HepG2 (cell line): ENCODE results near the gene STN1. TPM values are rescaled to one million over a fixed set of nuclear protein-coding genes. Genes with fewer than 3 reads are reported as not detected.
A peak's percentile ranks its signal among the peaks of the same experiment; 100 is the strongest.

Experiments used
- CHCHD3 ChIP-seq: sonication (generic); formaldehyde crosslinking; IDR thresholded peaks from 2 replicates; pipeline ENCODE4 v1.8.0; 2022; ENCODE audit warnings: mild to moderate bottlenecking, missing genetic modification reagents, moderate library complexity
- DPF2 ChIP-seq: sonication (generic); formaldehyde crosslinking; IDR thresholded peaks from 2 replicates; pipeline ENCODE4 v1.4.0; 2020; ENCODE audit warnings: mild to moderate bottlenecking, low read depth, missing genetic modification reagents, borderline replicate concordance
- GPN1 ChIP-seq: sonication (generic); formaldehyde crosslinking; IDR thresholded peaks from 2 replicates; pipeline ENCODE4 v1.5.1; 2020; ENCODE audit warnings: missing genetic modification reagents, borderline replicate concordance
- LCORL ChIP-seq, 2 experiments: fragments of 450-650 bp in 1 of 2; sonication (generic) in 1 of 2; formaldehyde crosslinking in 1 of 2; IDR thresholded peaks; 2 replicates each; pipeline versions ENCODE4 v1.5.0 to v1.6.1; 2017 to 2020; ENCODE audit warnings: antibody characterized with exemption in 1 of 2, missing genetic modification reagents in 1 of 2
- NAIF1 ChIP-seq: sonication (generic); formaldehyde crosslinking; IDR thresholded peaks from 2 replicates; pipeline ENCODE4 v1.5.0; 2020; ENCODE audit warnings: mild to moderate bottlenecking, missing genetic modification reagents, borderline replicate concordance
- NFIC ChIP-seq: IDR thresholded peaks from 2 replicates; pipeline ENCODE4 v1.6.1; 2012; ENCODE audit warnings: mild to moderate bottlenecking, low read length, inconsistent platforms
- NFKB2 ChIP-seq: sonication (generic); formaldehyde crosslinking; IDR thresholded peaks from 2 replicates; pipeline ENCODE4 v1.4.0; 2020; ENCODE audit warnings: missing genetic modification reagents, borderline replicate concordance
- NFYC ChIP-seq: IDR thresholded peaks from 2 replicates; pipeline ENCODE4 v1.6.1; 2016; ENCODE audit warnings: missing genetic modification reagents, missing compliant biosample characterization
- PRMT3 ChIP-seq: sonication (generic); formaldehyde crosslinking; IDR thresholded peaks from 2 replicates; pipeline ENCODE4 v1.8.1; 2022; ENCODE audit warnings: low read depth, mild to moderate bottlenecking, moderate library complexity, missing genetic modification reagents, borderline replicate concordance
- SAFB2 ChIP-seq: sonication (generic); formaldehyde crosslinking; IDR thresholded peaks from 2 replicates; pipeline ENCODE4 v1.5.1; 2020; ENCODE audit warnings: missing genetic modification reagents, low read depth, mild to moderate bottlenecking, borderline replicate concordance
- SIN3A ChIP-seq: IDR thresholded peaks from 2 replicates; pipeline ENCODE4 v1.6.1; 2011; ENCODE audit warnings: low read depth, mild to moderate bottlenecking, control low read depth, low read length, borderline replicate concordance
- SSRP1 ChIP-seq: IDR thresholded peaks from 2 replicates; pipeline ENCODE4 v1.6.1; 2016; ENCODE audit warnings: control low read depth
- TBX2 ChIP-seq: sonication (generic); formaldehyde crosslinking; IDR thresholded peaks from 2 replicates; pipeline ENCODE4 v1.5.0; 2020; ENCODE audit warnings: missing genetic modification reagents, mild to moderate bottlenecking, borderline replicate concordance
- TOPORS ChIP-seq: sonication (generic); formaldehyde crosslinking; IDR thresholded peaks from 2 replicates; pipeline ENCODE4 v1.8.0; 2023; ENCODE audit warnings: mild to moderate bottlenecking, missing genetic modification reagents
- TRIM24 ChIP-seq: sonication (generic); formaldehyde crosslinking; IDR thresholded peaks from 2 replicates; pipeline ENCODE4 v1.8.0; 2022; ENCODE audit warnings: mild to moderate bottlenecking, missing genetic modification reagents
- ZBTB21 ChIP-seq: sonication (generic); formaldehyde crosslinking; IDR thresholded peaks from 2 replicates; pipeline ENCODE4 v1.4.0; 2020; ENCODE audit warnings: missing genetic modification reagents
- ZNF264 ChIP-seq: sonication (generic); formaldehyde crosslinking; IDR thresholded peaks from 2 replicates; pipeline ENCODE4 v1.4.0; 2020; ENCODE audit warnings: missing genetic modification reagents
- ZNF484 ChIP-seq: sonication (generic); formaldehyde crosslinking; IDR thresholded peaks from 2 replicates; pipeline ENCODE4 v1.5.1; 2020; ENCODE audit warnings: mild to moderate bottlenecking, low read depth, missing genetic modification reagents, borderline replicate concordance
- ZSCAN12 ChIP-seq: sonication (generic); formaldehyde crosslinking; IDR thresholded peaks from 2 replicates; pipeline ENCODE4 v1.9.0; 2021; ENCODE audit warnings: mild to moderate bottlenecking, missing genetic modification reagents
- polyA plus RNA-seq, 8 experiments: library from polyadenylated mRNA; depleted of rRNA in 3 of 8; stranded (reverse) in 7 of 8; unstranded in 1 of 8; fragments of >200 nt; fragmentation: Illumina TruSeq in 4 of 8; extraction: Trizol in 4 of 8; gene quantifications; 2 replicates each; pipeline versions ENCODE4 v1.2.1 to v1.2.3, GENCODE V29; 2011 to 2016; ENCODE audit warnings: low read depth in 4 of 8, missing spikeins in 1 of 8, mixed read lengths in 1 of 8; ENCODE audit not compliant: insufficient read depth in 1 of 8
- total RNA-seq, 5 experiments: library from RNA; depleted of rRNA; stranded (reverse); fragments of >200 nt; fragmentation: Illumina TruSeq; extraction: Trizol; gene quantifications; 2 replicates each; pipeline ENCODE4 v1.2.3, GENCODE V29; 2016; ENCODE audit warnings: low read depth in 1 of 5
- TF ChIP-seq, protein P1 (sequence below): sonication (generic); formaldehyde crosslinking; IDR thresholded peaks from 2 replicates; pipeline ENCODE4 v1.8.1; 2023; ENCODE audit warnings: mild to moderate bottlenecking, moderate library complexity, missing genetic modification reagents
- TF ChIP-seq, protein P2 (sequence below): sonication (generic); formaldehyde crosslinking; IDR thresholded peaks from 2 replicates; pipeline ENCODE4 v1.4.0; 2020; ENCODE audit warnings: missing genetic modification reagents, borderline replicate concordance
- TF ChIP-seq, protein P3 (sequence below), 2 experiments: sonication (generic) in 1 of 2; formaldehyde crosslinking in 1 of 2; IDR thresholded peaks; 2 replicates each; pipeline versions ENCODE4 v1.4.0 to v1.6.1; 2018 to 2020; ENCODE audit warnings: missing genetic modification reagents in 2 of 2, borderline replicate concordance in 1 of 2, low read depth in 1 of 2, mild to moderate bottlenecking in 1 of 2, missing biosample characterization in 1 of 2

Gene STN1
- total and polyA plus RNA-seq, 2 of the 13 experiments (the other 11 are each of a cell fraction or from before 2014, with no cell fraction given) = 17.6 to 22.7 TPM

DNA sequence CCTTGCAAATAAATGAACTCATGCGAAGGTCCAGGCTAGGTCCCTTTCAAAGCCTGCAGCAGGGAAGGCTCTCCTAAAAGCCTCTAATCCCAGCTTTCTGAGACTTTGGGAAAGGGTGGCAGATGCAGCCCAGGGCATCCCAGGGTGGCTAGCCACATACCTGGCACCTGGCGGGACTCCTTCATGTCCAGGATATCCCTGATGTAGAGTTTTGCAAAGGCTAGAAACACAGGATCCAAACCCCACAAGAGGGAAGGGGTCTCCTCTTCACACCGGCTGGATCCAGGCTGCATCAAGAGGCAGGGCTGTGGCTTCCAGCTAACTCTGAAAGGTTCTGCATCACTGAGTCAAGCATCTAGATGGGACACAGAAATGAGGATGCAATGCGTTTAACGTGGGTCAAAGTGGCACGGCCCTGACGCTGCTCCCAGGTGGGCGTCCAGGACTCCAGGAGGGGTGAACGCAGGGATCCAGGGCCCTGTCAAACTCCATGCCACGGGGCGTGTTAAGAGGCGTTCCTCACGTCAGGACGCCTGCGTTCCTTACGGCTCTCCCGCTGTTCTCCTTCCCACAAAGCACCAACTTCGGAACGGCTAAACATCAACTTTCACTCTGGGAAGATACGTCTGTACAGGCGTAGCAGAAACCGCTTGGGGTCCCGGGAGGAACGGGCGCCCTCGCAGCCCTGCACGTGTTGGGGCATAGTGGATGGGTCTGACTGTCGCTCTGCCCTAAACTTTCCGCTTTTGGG, 507 bp downstream of the STN1 start (continued):
- TF ChIP-seq SSRP1 (CRISPR knock-in tag) = 0 out of 2 replicates have a peak, but pooled peaks have one; percentile 54
- TF ChIP-seq TOPORS = no peak; the same call in 1 of the 2 replicates
- TF ChIP-seq ZNF484 (CRISPR knock-in tag) = no peak
- TF ChIP-seq GPN1 (CRISPR knock-in tag) = no peak
- TF ChIP-seq ZSCAN12 (CRISPR knock-in tag) = no peak
- no peak for TF ChIP-seq LCORL (IDR thresholded peaks at IDR 0.05)
- no peak for TF ChIP-seq LCORL (CRISPR knock-in tag; IDR thresholded peaks at IDR 0.05)
- no peak for TF ChIP-seq NFYC (CRISPR knock-in tag)
- peak; percentile 31; the same call in 1 of the 2 replicates for TF ChIP-seq NFKB2 (CRISPR knock-in tag)
- peak; percentile 42; the same call in 1 of the 2 replicates for TF ChIP-seq SIN3A
- TF ChIP-seq, protein P1, sequence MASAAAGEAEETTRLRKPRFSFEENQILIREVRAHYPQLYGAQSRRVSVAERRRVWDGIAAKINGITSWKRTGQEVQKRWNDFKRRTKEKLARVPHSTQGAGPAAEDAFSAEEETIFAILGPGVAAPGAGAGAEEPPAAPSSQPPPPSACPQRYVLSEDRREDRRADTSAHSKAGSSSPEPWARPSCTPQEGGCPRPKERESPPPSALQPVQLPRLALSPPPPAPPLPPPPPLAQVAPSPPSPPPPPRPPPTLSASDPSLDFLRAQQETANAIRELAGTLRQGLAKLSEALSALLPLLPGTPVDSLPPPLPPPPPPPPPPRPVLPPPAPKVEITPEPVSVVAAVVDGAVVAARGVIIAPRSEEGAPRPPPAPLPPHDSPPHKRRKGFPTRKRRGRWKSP (CRISPR knock-in tag) = no peak; the same call in 1 of the 2 replicates
- no peak for TF ChIP-seq ZNF264 (CRISPR knock-in tag)
- TF ChIP-seq ZBTB21 (CRISPR knock-in tag) = no peak
- no peak for TF ChIP-seq DPF2 (CRISPR knock-in tag)
- TF ChIP-seq, protein P2, sequence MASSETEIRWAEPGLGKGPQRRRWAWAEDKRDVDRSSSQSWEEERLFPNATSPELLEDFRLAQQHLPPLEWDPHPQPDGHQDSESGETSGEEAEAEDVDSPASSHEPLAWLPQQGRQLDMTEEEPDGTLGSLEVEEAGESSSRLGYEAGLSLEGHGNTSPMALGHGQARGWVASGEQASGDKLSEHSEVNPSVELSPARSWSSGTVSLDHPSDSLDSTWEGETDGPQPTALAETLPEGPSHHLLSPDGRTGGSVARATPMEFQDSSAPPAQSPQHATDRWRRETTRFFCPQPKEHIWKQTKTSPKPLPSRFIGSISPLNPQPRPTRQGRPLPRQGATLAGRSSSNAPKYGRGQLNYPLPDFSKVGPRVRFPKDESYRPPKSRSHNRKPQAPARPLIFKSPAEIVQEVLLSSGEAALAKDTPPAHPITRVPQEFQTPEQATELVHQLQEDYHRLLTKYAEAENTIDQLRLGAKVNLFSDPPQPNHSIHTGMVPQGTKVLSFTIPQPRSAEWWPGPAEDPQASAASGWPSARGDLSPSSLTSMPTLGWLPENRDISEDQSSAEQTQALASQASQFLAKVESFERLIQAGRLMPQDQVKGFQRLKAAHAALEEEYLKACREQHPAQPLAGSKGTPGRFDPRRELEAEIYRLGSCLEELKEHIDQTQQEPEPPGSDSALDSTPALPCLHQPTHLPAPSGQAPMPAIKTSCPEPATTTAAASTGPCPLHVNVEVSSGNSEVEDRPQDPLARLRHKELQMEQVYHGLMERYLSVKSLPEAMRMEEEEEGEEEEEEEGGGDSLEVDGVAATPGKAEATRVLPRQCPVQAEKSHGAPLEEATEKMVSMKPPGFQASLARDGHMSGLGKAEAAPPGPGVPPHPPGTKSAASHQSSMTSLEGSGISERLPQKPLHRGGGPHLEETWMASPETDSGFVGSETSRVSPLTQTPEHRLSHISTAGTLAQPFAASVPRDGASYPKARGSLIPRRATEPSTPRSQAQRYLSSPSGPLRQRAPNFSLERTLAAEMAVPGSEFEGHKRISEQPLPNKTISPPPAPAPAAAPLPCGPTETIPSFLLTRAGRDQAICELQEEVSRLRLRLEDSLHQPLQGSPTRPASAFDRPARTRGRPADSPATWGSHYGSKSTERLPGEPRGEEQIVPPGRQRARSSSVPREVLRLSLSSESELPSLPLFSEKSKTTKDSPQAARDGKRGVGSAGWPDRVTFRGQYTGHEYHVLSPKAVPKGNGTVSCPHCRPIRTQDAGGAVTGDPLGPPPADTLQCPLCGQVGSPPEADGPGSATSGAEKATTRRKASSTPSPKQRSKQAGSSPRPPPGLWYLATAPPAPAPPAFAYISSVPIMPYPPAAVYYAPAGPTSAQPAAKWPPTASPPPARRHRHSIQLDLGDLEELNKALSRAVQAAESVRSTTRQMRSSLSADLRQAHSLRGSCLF (CRISPR knock-in tag) = no peak
- TF ChIP-seq, protein P3, sequence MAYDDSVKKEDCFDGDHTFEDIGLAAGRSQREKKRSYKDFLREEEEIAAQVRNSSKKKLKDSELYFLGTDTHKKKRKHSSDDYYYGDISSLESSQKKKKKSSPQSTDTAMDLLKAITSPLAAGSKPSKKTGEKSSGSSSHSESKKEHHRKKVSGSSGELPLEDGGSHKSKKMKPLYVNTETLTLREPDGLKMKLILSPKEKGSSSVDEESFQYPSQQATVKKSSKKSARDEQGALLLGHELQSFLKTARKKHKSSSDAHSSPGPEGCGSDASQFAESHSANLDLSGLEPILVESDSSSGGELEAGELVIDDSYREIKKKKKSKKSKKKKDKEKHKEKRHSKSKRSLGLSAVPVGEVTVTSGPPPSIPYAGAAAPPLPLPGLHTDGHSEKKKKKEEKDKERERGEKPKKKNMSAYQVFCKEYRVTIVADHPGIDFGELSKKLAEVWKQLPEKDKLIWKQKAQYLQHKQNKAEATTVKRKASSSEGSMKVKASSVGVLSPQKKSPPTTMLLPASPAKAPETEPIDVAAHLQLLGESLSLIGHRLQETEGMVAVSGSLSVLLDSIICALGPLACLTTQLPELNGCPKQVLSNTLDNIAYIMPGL (CRISPR knock-in tag; IDR thresholded peaks at IDR 0.05; ENCODE audit: borderline replicate concordance in 1 of 2, low read depth in 1 of 2) = no peak; a peak in 3 of 4 replicates
- no peak for TF ChIP-seq SAFB2 (CRISPR knock-in tag)
- TF ChIP-seq TRIM24 (CRISPR knock-in tag) = no peak
- peak; percentile 44; the same call in 1 of the 2 replicates for TF ChIP-seq TBX2
- TF ChIP-seq NAIF1 (CRISPR knock-in tag) = 0 out of 2 replicates have a peak, but pooled peaks have one; percentile 4
- TF ChIP-seq CHCHD3 (CRISPR knock-in tag) = no peak
- no peak for TF ChIP-seq NFIC
- TF ChIP-seq PRMT3 (CRISPR knock-in tag) = no peak
